IPS-18c (cell line): ENCODE measurements around the gene TNFRSF1A.

Experiments used
- H3K4me3 ChIP-seq: 2 replicates; pipeline ENCODE4 v1.7.0; 2013; ENCODE audit warnings: low read depth, mild to moderate bottlenecking, low read length, moderate library complexity; ENCODE audit not compliant: insufficient read depth
- H3K9me3 ChIP-seq: one replicate; pipeline ENCODE4 v1.6.1; 2013; ENCODE audit warnings: mild to moderate bottlenecking, low read length, moderate library complexity; ENCODE audit not compliant: control insufficient read depth, insufficient read depth

The TNFRSF1A gene

DNA sequence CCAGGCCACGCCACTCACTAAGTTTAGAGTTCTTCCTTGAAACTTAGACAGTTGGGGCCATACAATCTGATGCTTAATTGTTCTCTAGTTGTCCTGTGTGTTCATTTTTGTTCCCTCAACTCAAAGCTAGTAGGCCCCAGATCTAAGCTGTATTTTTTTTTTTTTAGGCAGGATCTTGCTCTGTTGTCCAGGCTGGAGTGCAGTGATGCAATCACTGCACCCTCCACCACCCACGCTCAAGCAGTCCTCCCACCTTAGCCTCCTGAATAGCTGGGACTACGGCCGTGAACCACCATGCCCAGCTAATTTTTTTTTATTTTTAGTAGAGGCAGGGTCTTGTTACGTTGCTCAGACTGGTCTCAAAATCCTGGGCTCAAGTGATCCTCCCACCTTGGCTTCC, 7.5 kb downstream of the TNFRSF1A start:
- no peak overlapping the region for H3K4me3 ChIP-seq
- no peaks in the 10 kb centered on the region for H3K9me3 ChIP-seq

DNA sequence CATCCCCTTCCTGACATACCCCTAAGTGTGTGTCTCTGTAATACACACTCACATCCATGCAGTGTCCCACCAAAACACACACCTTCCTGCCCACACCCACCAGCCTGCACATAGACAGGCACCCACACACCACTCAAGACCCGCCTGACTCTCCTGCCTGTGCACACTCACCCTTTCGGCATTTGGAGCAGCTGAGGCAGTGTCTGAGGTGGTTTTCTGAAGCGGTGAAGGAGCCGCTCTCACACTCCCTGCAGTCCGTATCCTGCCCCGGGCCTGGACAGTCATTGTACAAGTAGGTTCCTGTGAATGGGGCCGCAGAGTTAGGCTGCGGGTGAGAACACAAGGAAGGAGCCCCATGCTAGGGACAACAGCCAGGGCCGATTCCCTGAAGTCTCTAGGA, 8.3 kb downstream of the TNFRSF1A start:
- Histone ChIP-seq H3K4me3 (no peak overlapping the region), H3K9me3 (no peaks in the 10 kb centered on the region)

DNA sequence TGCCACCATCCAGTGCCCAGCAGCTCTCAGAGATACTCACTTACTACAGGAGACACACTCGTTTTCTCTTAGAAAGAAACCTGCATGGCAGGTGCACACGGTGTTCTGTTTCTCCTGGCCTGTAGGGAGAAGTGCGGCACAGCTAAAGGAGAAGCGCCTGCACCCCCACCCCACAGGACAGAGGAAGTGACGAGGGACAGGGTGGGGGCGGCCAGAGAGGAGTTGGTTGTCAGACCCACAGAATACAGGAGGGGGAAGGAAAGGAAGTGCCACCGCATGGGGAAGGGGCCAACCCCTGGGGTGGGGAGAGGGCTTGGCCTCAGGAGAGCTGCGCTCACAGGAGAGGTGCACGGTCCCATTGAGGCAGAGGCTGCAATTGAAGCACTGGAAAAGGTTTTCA, 8.8 kb downstream of the TNFRSF1A start:
- no peak overlapping the region for H3K4me3 ChIP-seq
- no peaks in the 10 kb centered on the region for H3K9me3 ChIP-seq

DNA sequence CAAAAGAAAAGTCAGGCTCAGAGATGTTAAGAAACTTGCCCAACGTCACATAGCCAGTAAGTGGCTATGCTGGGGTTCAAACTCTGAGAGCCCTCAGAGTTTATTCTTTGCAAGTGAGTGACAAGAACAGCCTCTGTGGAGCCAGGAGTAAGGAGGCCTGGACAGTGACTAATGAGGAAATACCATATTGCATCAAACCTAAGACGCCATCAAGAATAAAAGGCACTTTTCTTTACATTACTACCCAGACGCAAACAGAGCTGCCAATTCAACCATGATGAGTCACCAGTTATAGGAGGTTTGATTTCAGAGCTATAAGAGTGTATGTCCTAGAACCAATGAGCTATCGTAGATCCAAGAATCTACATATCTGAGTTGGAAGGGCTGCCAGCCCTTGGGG, 9.4 kb downstream of the TNFRSF1A start:
- Histone ChIP-seq H3K9me3 (no peaks in the 10 kb centered on the region), H3K4me3 (no peak overlapping the region)

DNA sequence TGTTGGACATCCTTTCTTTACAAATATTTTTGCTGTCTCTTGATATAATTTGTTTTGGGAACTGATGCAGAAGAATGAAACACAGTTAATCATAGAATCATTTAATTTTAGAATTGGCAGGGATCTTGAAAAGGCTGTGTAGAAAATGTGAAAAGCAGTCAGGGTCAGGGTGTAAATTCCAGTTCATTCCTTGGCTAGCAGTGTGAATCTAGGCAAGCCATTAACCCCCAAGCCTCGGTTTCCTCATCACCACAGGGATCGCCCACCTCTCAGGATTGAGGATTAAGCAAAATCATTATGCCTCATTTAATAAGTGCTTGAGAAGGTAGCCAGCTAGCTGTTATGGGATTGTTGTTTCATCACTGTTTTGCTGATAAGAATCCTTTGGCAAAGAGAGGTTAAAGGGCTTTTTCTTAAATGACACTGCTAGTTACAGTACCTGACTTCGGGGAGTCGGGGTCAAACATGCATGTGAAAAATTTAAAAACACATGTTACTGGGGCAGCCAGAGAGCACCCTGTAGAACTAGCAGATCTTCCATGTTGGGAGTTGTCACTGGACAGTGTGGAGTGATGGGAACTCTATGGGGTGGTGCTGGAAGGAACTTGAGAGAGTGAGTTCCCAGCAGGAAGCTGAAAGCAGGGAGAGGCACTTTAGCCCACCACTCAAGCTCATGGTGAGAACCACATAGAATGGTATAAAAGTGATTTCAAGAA, 10.7 kb downstream of the TNFRSF1A start:
- Histone ChIP-seq H3K4me3 (no peak overlapping the region), H3K9me3 (no peaks in the 10 kb centered on the region)

DNA sequence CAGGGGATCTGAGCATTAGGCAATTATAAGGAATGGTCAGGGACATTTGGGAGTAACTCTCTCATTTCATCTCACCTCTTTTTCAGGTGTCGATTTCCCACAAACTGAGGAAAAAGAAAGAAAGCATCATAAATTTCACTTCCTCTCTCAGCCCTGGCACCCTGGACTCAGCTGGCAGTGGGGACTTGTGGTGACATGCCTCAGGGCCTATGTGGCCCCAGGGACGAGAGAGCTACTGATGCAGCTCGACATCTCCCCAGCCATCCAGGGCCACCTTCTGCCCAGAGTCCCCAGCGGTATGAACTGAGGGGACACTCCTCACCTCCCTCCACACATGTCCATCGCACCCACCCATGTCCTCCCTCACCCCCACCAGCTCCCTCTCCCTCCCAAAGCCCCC, 11.7 kb downstream of the TNFRSF1A start:
- no peaks in the 10 kb centered on the region for H3K9me3 ChIP-seq
- no peak overlapping the region for H3K4me3 ChIP-seq

DNA sequence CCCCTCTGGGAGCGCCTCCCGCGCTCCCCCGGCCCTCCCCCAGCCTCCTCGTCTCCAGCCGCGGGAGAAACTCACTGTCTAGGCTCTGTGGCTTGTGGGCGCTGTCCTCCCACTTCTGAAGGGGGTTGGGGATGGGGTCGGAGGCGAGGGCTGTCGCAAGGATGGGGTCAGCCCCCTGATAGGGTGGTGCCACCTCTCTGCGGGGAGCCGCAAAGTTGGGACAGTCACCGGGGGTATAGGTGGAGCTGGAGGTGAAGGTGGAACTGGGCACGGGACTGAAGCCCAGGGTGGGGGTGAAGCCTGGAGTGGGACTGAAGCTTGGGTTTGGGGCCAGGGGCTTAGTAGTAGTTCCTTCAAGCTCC, 12.2 kb downstream of the TNFRSF1A start:
- Histone ChIP-seq H3K4me3 (no peak overlapping the region), H3K9me3 (no peaks in the 10 kb centered on the region)

DNA sequence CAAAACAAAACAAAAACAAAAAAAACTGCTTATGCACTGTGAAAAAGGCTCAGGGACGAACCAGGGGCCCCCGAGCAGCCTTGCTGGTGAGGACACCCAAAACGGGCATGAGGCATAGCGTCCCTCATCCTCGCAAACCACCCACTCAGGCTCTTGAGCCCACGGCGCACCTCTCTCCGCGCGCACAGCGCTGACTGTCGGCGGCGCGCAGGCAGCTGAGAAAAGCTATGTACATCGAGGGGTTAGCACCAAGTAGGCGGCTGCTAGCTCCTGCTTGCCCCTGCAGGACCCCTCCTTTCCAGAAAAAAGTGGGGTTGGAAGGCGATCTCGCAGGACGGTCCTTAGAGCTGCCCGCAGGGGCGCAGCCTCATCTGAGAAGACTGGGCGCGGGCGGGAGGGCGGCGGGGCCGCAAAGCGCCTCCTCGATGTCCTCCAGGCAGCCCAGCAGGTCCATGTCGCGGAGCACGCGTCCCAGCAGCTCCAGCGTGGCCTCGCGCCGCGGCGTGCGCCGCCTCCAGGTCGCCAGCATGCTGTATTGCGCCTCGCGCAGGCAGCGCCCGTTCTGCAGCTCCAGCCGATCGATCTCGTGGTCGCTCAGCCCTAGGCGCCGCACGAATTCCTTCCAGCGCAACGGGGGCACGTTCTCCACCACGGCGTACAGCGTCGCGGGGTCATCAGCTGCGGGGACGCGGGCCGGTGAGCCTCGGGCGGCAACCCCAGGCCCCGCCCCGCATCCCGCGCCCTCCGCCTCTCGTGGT, 12.8 kb downstream of the TNFRSF1A start:
- Histone ChIP-seq H3K9me3 (no peaks in the 10 kb centered on the region), H3K4me3 (no peak overlapping the region)

DNA sequence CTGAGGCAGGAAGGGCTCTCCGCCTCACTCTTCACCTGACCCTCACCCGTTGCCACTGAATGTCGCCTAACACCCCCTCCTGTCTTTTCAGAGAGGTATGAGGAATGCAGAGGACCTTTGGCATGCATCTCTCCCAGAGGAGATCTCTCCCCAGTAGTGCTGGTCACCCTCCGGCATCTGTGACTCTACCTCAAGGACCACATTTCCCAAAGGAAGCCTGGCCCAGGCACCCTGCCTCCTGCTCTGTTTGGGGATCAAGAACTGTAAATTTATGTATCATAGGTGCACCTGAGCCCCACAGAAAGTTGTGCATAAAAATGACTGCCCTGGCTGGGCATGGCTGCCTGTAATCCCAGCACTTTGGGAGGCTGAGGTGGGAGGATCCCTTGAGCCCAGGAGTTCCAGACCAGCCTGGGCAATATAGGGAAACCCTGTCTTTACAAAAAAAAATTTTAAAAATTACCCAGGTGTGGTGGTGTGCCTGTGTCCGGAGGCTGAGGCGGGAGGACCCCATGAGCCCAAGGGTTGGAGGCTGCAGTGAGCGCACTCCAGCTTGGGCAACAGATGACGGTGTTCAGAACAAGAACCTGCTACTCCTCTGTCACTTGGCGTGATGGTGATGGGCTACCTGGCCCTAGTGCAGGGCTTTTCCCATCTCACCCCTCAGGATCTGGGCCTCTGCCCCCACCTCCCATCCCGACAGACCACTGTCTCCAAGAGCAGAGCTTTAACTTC, 13.7 kb downstream of the TNFRSF1A start:
- Histone ChIP-seq H3K4me3 (no peak overlapping the region), H3K9me3 (no peaks in the 10 kb centered on the region)

DNA sequence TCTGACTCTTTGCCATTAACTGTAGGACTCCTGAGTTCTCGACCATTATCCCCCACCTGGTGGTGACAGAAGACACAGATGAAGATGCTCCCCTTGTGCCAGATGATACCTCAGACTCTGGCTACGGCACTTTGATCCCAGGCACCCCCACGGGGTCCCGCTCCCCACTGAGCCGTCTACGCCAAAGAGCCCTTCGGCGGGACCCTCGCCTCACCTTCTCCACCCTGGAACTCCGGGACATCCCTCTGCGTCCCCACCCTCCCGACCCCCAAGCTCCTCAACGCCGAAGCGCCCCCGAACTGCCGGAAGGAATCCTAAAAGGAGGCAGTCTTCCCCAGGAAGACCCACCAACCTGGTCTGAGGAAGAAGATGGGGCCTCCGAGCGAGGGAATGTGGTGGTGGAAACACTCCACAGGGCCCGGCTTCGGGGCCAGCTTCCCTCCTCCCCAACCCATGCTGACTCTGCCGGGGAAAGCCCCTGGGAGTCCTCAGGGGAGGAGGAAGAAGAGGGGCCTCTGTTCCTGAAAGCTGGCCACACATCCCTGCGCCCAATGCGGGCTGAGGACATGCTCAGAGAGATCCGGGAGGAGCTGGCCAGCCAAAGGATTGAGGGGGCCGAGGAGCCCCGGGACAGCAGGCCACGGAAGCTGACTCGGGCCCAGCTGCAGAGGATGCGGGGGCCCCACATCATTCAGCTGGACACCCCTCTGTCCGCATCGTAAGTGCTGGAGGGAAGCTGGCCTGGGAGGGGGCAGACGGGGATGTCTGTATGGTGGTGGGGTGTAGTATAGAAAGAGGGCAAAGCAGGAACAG, 14.4 kb downstream of the TNFRSF1A start:
- Histone ChIP-seq H3K9me3 (no peaks in the 10 kb centered on the region), H3K4me3 (no peak overlapping the region)

DNA sequence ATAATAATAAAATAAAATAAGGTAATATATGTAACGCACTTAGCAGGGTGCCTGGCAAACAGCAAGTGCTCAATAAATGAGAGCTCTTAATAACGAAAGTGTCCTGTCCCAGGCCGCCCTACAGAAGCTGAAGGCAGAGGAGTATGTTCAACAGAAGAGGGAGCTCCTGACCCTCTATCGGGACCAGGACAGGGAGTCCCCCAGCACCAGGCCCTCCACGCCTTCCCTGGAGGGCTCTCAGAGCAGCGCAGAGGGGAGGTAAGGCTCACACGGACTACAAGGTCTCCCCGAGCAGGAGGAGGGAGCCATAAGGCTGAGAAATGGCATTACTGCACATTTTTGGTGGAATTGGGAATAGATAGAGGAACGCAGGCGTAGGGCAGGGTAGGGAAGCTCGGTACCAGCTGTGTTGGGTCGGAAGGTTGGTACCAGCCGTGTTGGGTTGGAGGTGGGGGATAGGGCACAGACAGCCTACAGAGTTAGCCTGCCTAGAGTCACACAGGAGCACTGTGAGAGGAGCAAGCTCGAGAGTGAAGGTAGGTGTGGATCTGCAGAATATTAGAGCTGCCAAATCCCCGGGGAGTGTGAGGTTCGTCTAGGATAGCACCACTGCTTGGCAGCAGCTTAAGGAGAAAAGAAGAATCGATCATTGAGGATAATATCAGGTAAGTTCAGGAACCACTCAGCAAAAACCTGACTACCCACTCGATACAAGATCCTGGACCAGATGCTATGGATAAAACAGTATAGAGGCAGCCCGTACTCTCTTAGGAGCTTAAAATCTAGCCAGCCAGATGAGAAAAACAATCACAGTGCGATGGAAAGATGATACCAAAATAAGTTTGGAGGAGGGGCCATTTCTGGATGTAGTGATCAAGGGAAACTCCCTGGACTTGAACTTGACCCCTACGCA, 15.3 kb downstream of the TNFRSF1A start:
- H3K9me3 ChIP-seq: no peaks in the 10 kb centered on the region
- H3K4me3 ChIP-seq: no peak overlapping the region

DNA sequence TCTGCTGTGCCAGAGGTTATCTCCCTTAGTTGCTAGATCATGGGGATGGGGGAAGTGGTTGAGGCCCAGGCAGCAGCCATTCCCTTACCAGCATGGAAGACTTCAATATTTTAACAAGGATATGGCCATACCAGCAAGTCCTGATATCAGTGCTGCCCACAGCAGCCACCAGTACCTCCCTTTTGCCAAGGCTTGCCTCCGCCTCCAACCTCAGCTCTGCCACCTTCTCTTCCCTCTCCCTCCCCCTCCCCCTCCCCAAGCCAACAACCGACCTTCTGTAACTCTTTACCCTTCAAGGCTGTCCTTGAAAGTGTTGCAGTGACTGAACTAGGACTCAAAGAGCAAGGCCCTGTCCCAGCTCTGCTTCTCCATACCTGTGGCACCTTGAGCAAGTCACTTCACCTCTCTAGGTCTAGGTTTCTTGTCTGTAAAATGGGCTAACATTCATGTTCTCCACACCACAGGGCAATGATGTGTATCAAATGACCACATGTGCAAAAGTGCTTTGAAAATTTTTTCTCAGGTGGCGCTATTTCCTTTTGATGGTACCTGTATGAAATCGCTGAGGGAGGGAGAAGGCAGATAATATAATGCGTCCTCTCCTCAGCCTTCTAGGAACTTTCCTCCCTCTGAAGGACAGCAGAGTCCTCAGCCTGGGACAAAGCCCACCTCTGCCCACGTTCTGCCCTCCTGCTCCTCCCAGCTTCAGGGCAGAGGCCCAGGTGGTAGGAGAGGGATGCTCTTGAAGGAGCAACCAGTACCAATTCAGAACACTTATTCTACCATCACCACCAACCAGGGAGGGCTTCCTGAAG, 16.7 kb downstream of the TNFRSF1A start:
- Histone ChIP-seq H3K4me3 (no peak overlapping the region), H3K9me3 (no peaks in the 10 kb centered on the region)

DNA sequence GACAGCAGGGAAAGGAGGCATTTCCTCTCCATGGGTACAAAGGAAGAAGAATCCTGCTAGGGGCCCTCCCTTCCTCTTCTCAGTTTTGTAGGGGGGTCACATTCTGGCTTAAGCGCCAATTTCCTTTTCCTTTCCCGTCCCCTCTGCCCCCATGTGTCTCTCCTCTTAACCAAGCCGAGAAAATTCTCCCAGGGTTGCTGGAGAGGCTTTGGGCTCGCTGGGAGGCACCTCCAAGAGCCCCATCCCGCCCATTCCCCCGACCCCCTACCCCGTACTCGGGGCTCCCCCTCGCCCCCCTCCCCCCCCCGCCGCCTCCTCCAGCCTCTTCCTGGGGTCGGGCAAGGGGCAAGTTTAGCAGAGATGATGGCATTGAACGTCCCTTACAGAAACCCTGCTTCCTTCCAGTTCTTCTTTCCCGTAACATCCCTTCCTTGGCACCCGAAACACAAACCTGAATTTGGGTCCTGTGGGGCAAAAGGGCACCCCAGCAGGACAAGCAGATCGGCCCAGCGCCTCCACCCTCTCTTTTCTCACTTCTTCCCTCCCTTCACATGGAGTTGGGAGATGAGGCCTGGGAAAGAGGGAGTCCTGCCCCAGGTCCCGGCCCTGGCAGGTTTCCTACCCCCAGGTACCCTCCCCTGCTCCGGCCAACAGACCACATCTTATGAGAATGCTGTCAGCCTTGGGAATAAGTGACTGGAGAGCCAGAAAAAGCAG, 17.7 kb downstream of the TNFRSF1A start:
- Histone ChIP-seq H3K4me3 (peak overlapping the region; percentile 5; the same call in 1 of the 2 replicates), H3K9me3 (no peaks in the 10 kb centered on the region)

DNA sequence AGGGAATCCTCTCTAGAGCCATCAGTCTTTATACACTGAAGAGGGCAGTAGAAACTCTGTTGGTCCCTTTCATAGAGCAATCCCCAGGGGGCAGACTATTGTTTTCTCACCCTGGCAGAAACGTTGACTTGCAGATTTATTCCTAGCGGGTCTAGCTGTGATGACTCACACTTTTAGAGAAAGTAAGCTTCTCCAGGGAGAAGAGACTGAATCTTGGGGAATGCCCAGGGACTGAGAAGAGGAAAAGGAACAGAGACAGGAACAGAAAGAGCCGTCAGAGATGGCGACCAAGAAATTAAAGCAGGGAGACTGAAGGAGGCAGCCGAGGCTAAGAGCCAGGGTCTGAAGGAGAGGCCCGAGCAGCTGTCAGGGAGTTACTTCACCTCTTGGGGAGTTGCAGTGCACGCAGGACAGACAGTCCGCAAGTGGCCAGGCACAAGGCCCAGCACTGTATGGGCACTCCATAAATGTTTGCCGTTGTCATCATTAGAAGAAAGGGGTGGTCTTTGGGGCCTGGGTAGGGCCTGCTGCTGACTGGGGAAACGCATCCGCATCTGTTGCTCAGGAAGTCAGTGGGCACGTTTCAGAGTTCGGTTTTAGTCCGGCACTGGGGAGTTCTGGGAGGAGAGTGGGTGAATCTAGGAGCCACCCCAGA, 18.4 kb downstream of the TNFRSF1A start:
- Histone ChIP-seq H3K4me3 (peak overlapping the region; percentile 5; the same call in 1 of the 2 replicates), H3K9me3 (no peaks in the 10 kb centered on the region)

DNA sequence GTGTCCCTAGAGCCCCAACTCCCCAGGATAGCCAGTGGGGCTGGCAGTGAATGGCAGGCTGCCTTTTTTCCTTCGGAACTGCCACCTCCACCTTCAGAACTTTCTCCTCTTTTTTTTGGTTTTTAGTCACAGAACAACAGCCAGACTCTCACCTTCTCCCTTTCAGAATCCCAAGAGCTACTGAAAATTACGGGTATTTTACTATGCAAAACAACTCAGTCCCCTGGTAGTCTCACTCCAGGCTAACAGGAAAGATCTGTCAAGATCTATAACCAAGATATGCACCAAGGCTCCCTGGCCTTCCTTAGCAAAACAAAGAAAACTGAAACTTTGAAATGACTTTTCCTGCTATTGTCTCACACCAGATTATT, 18.9 kb downstream of the TNFRSF1A start:
- Histone ChIP-seq H3K4me3 (no peak overlapping the region), H3K9me3 (no peaks in the 10 kb centered on the region)
